ENCODE results near the gene ITGAL. TPM values are rescaled to one million over a fixed set of nuclear protein-coding genes. Genes with fewer than 3 reads are reported as not detected.

Gene ITGAL
- total RNA-seq, 1 donor from 2014 or later: 0.23 TPM

- no peaks in the 10 kb centered on the region for H3K9me3 ChIP-seq (ENCODE audit: insufficient read depth, low read depth, low read length)
- no peaks in the 10 kb centered on the region for H3K36me3 ChIP-seq (ENCODE audit: insufficient read depth, low read length)
- Mint-ChIP-seq H3K27me3 (ENCODE audit: low read depth, unreplicated experiment) (no peaks in the 10 kb centered on the region), H3K9me3 (ENCODE audit: unreplicated experiment) (peaks cover 7% of the 10 kb centered on the region), H3K4me1 (ENCODE audit: low read depth, unreplicated experiment) (peaks cover 14% of the 10 kb centered on the region), H3K27ac (ENCODE audit: unreplicated experiment) (peak within 1 kb of the TSS; percentile 63), H3K4me3 (ENCODE audit: unreplicated experiment) (peak within 1 kb of the TSS; percentile 90), H3K36me3 (ENCODE audit: low read depth, unreplicated experiment) (peaks cover 16% of the 10 kb centered on the region)
- FAIRE-seq: no peak
- H3K27me3 ChIP-seq (ENCODE audit: insufficient read depth, low read length): no peaks in the 10 kb centered on the region
- H3K79me2 ChIP-seq (ENCODE audit: insufficient read depth, low read length): peaks cover 15% of the 10 kb centered on the region
- H2AFZ ChIP-seq (ENCODE audit: low read depth, low read length): peak within 1 kb of the TSS; percentile 80
- H3K9ac ChIP-seq (ENCODE audit: low read length): peak within 1 kb of the TSS; percentile 91
- peak; percentile 96 for DNase-seq (ENCODE audit: low read depth)
- H3K27ac ChIP-seq (ENCODE audit: low read depth, low read length): peak within 1 kb of the TSS; percentile 89
- H3K4me2 ChIP-seq (ENCODE audit: low read length): peak within 1 kb of the TSS; percentile 94
- H4K20me1 ChIP-seq (ENCODE audit: insufficient read depth, low read length): no peaks in the 10 kb centered on the region
- H3K4me1 ChIP-seq (ENCODE audit: insufficient read depth, low read length): peaks cover 12% of the 10 kb centered on the region
- TF ChIP-seq CTCF (IDR thresholded peaks at IDR 0.05; ENCODE audit: insufficient read depth, low read depth, low read length) (peak; percentile 10), EZH2 (IDR thresholded peaks at IDR 0.05; ENCODE audit: insufficient read depth, low read length) (no peak)
- peak within 1 kb of the TSS; percentile 66 for H3K4me3 ChIP-seq (ENCODE audit: insufficient read depth, low read depth, low read length)
These were observed 26.9 kb upstream of the ITGAL start, which contains the start of gene SEPHS2 for GRCh38 chr16:30445408-30446202. Gene SEPHS2 (minus strand): TSS chr16:30445874. CDS start chr16:30445727, 147 bp downstream.

- Histone ChIP-seq H3K9me3 (ENCODE audit: insufficient read depth, low read depth, low read length) (no peaks in the 10 kb centered on the region), H3K4me3 (ENCODE audit: insufficient read depth, low read depth, low read length) (peak overlapping the region; percentile 66), H2AFZ (ENCODE audit: low read depth, low read length) (peak overlapping the region; percentile 80), H3K4me2 (ENCODE audit: low read length) (peak overlapping the region; percentile 94), H3K4me1 (ENCODE audit: insufficient read depth, low read length) (peaks cover 12% of the 10 kb centered on the region), H3K36me3 (ENCODE audit: insufficient read depth, low read length) (no peaks in the 10 kb centered on the region), H4K20me1 (ENCODE audit: insufficient read depth, low read length) (no peaks in the 10 kb centered on the region), H3K27me3 (ENCODE audit: insufficient read depth, low read length) (no peaks in the 10 kb centered on the region), H3K79me2 (ENCODE audit: insufficient read depth, low read length) (peaks cover 15% of the 10 kb centered on the region), H3K9ac (ENCODE audit: low read length) (peak overlapping the region; percentile 91), H3K27ac (ENCODE audit: low read depth, low read length) (no peak overlapping the region)
- Mint-ChIP-seq H3K9me3 (ENCODE audit: unreplicated experiment) (peaks cover 7% of the 10 kb centered on the region), H3K27ac (ENCODE audit: unreplicated experiment) (peak overlapping the region; percentile 7), H3K36me3 (ENCODE audit: low read depth, unreplicated experiment) (peaks cover 16% of the 10 kb centered on the region), H3K4me3 (ENCODE audit: unreplicated experiment) (peak overlapping the region; percentile 89), H3K4me1 (ENCODE audit: low read depth, unreplicated experiment) (peaks cover 14% of the 10 kb centered on the region), H3K27me3 (ENCODE audit: low read depth, unreplicated experiment) (no peaks in the 10 kb centered on the region)
- DNase-seq (ENCODE audit: low read depth) (no peak), FAIRE-seq (no peak)
- TF ChIP-seq EZH2 (IDR thresholded peaks at IDR 0.05; ENCODE audit: insufficient read depth, low read length): no peak
- no peak for TF ChIP-seq CTCF (IDR thresholded peaks at IDR 0.05; ENCODE audit: insufficient read depth, low read depth, low read length)
These were observed 26.3 kb upstream of the ITGAL start for GRCh38 chr16:30446203-30446595.

Measured in astrocyte (in vitro differentiated cells and primary cell).